ENCODE results near the gene NBL1. TPM values are rescaled to one million over a fixed set of nuclear protein-coding genes. Genes with fewer than 3 reads are reported as not detected.

The NBL1 gene
- total and polyA plus RNA-seq, 9 donors, result 127 to 852 (median 525) TPM

DNA sequence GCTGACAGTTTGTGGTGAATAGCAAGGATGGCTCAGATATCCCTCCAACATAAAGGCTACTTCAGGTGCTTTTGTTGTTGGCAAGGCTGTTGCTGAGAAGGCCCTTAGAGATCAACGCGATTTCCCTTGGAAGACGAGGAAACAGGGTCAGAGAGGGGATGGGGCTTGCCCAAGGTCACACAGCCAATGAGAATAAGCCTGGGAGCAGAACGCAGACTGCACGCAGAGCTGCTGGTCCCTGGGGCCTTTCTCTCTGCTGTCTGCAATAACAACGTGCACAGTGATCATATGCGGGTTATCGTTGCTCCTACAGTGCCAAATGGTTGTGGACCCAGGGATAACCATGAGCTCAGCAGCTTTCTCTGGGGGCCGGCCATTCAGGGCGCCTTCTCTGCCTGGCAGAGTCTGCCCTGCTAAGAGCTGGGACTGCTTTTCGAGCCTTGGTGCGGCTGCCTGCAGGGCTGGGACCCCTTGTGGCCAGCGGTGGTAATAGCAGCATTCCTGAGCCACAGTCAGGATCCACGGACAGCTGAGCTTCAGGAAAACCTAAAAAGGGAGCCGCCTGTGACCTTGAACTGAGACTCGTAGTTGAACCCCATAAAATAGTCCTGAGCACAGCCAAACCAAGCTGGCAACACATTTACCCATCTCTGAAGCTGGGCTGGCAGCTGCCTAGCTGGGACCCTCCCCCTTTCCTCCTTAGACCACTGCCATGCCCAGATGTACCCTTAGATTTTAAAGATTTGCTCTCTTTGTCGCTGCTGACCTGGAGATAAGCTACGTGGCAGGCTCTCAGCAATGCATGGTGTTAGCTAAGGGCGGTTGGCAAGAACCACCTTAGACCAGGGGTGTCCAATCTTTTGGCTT lies 60.4 kb downstream of the NBL1 start:
- Histone ChIP-seq H3K4me3 (no peak overlapping the region), H3K9me3 (no peaks in the 10 kb centered on the region), H3K27me3 (no peaks in the 10 kb centered on the region), H3K36me3 (no peaks in the 10 kb centered on the region), H3K27ac (no peak overlapping the region), H3K4me1 (ENCODE audit: insufficient read depth) (peaks cover 7% of the 10 kb centered on the region)
- DNase-seq, result peak; percentile 70 to 85 (median 80)
- intact Hi-C loops (cut with DNase I), result loop anchor here in 2 of 4 donors (5.0 kb wide), 1 partner anchor 42 kb away; the partner anchor contains the start of gene HTR6 (in 2 of the 2)
- no peak for TF ChIP-seq POLR2A (IDR thresholded peaks at IDR 0.05)
- TF ChIP-seq, protein P1, sequence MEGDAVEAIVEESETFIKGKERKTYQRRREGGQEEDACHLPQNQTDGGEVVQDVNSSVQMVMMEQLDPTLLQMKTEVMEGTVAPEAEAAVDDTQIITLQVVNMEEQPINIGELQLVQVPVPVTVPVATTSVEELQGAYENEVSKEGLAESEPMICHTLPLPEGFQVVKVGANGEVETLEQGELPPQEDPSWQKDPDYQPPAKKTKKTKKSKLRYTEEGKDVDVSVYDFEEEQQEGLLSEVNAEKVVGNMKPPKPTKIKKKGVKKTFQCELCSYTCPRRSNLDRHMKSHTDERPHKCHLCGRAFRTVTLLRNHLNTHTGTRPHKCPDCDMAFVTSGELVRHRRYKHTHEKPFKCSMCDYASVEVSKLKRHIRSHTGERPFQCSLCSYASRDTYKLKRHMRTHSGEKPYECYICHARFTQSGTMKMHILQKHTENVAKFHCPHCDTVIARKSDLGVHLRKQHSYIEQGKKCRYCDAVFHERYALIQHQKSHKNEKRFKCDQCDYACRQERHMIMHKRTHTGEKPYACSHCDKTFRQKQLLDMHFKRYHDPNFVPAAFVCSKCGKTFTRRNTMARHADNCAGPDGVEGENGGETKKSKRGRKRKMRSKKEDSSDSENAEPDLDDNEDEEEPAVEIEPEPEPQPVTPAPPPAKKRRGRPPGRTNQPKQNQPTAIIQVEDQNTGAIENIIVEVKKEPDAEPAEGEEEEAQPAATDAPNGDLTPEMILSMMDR (IDR thresholded peaks at IDR 0.05), result peak; percentile 76 to 90 (median 77)
- WGBS, 3 donors, result 8 to 19% (median 9%) methylated on average over 19 of the region's 19 CpGs

DNA sequence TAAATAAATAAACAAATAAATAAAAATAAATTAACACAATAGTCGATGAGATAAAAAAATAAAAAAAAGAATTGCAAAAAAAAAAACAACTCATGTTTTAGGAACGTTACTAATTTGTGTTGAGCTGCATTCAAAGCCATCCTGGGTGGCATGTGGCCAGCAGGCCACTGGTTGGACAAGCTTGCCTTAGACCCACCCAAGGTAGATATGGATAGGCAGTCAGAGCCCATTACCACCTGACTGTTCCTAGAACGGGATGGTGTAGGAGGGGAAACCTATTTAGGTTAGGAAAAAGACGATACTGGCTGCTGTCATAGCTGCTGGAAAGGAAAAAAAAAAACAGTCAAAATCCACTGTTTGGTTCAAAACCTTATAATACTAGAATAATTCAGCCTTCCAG lies 61.4 kb downstream of the NBL1 start:
- no peaks in the 10 kb centered on the region for H3K27me3 ChIP-seq
- no peaks in the 10 kb centered on the region for H3K9me3 ChIP-seq
- intact Hi-C loops (cut with DNase I), result loop anchor here in 1 of 4 donors (5.0 kb wide), 1 partner anchor 43 kb away; the partner anchor contains the start of gene HTR6
- H3K4me3 ChIP-seq, result no peak overlapping the region
- H3K27ac ChIP-seq, result no peak overlapping the region
- DNase-seq, result no peak
- 73 to 82% (median 78%) methylated on average over 4 of the region's 4 CpGs for WGBS, 3 donors
- H3K36me3 ChIP-seq, result no peaks in the 10 kb centered on the region
- no peak for TF ChIP-seq POLR2A (IDR thresholded peaks at IDR 0.05)
- TF ChIP-seq, protein P1 (IDR thresholded peaks at IDR 0.05), result no peak
- no peak for TF ChIP-seq EP300 (IDR thresholded peaks at IDR 0.05)
- H3K4me1 ChIP-seq (ENCODE audit: insufficient read depth), result peaks cover 7% of the 10 kb centered on the region

DNA sequence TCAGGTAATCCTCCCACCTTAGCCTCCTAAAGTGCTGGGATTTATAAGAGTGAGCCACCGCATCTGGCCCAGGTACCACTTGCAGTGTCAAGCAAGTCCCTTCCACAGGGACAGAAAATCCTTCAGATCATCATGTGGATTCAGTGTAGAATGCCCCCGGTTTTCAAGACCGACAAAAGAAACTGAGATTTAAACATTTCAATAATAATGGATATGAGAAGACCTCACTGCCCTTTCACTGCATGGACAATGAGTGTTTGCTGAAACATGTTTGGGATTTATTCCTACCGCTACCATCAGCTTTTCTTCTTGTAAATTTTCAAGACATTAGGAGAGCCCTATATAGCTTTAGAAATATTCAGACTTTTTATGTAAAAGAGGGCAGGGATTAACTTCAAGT lies 62.0 kb downstream of the NBL1 start:
- Histone ChIP-seq H3K4me1 (ENCODE audit: insufficient read depth) (peaks cover 7% of the 10 kb centered on the region), H3K9me3 (no peaks in the 10 kb centered on the region), H3K4me3 (no peak overlapping the region), H3K36me3 (no peaks in the 10 kb centered on the region), H3K27ac (no peak overlapping the region), H3K27me3 (no peaks in the 10 kb centered on the region)
- DNase-seq, result no peak
- intact Hi-C loops (cut with DNase I), result loop anchor here in 1 of 4 donors (5.0 kb wide), 1 partner anchor 44 kb away; the partner anchor contains the start of gene HTR6
- TF ChIP-seq POLR2A (IDR thresholded peaks at IDR 0.05) (no peak), EP300 (IDR thresholded peaks at IDR 0.05) (no peak)
- TF ChIP-seq, protein P1 (IDR thresholded peaks at IDR 0.05), result no peak
- WGBS, 3 donors, result 89 to 93% (median 89%) methylated on average over 4 of the region's 4 CpGs

Other genes starting within 250 kb of the NBL1 start
- gene CAPZB, start 158.8 kb upstream of the NBL1 start, total RNA-seq, result 100 to 1,000 TPM in 5 of 7 donors, 10 to 100 TPM in 2; 85.0 to 347 (median 258) TPM
- 100 to 1,000 TPM; 253 to 391 TPM for gene CAPZB, start 158.8 kb upstream of the NBL1 start, polyA plus RNA-seq
- not detected for gene HTR6, start 20.6 kb downstream of the NBL1 start, total RNA-seq
- not detected for gene HTR6, start 20.6 kb downstream of the NBL1 start, polyA plus RNA-seq
- 10 to 100 TPM; 16.8 to 26.0 (median 21.4) TPM for gene TMCO4, start 155.6 kb downstream of the NBL1 start, total RNA-seq
- 10 to 100 TPM; 14.2 to 14.4 TPM for gene TMCO4, start 155.6 kb downstream of the NBL1 start, polyA plus RNA-seq
- 1 to 10 TPM in 1 of 7 donors, under 1 TPM in 3, not detected in 3; 0.28 to 1.4 (median 0.47) TPM for gene RNF186, start 171.0 kb downstream of the NBL1 start, total RNA-seq
- under 1 TPM in 1 of 2 donors, not detected in 1; 0.11 TPM for gene RNF186, start 171.0 kb downstream of the NBL1 start, polyA plus RNA-seq
- gene OTUD3, start 238.1 kb downstream of the NBL1 start, total RNA-seq, result 10 to 100 TPM in 4 of 7 donors, 1 to 10 TPM in 3; 3.8 to 19.7 (median 10.1) TPM
- gene OTUD3, start 238.1 kb downstream of the NBL1 start, polyA plus RNA-seq, result 1 to 10 TPM; 3.0 to 6.9 TPM

All from ovary (tissue), 9 donors.